COR-L47 (cell line): Measurements from ENCODE around the gene TUBGCP3.
"Not testable (repeated sequence)": the region's sequence is repeated elsewhere in the genome, so short reads cannot be mapped to it uniquely, and the experiment has no call there.

Experiments used
- DNase-seq: peaks from one replicate; lab custom pipeline; 2025; lab: John Stamatoyannopoulos, UW

TUBGCP3 gene, protein sequence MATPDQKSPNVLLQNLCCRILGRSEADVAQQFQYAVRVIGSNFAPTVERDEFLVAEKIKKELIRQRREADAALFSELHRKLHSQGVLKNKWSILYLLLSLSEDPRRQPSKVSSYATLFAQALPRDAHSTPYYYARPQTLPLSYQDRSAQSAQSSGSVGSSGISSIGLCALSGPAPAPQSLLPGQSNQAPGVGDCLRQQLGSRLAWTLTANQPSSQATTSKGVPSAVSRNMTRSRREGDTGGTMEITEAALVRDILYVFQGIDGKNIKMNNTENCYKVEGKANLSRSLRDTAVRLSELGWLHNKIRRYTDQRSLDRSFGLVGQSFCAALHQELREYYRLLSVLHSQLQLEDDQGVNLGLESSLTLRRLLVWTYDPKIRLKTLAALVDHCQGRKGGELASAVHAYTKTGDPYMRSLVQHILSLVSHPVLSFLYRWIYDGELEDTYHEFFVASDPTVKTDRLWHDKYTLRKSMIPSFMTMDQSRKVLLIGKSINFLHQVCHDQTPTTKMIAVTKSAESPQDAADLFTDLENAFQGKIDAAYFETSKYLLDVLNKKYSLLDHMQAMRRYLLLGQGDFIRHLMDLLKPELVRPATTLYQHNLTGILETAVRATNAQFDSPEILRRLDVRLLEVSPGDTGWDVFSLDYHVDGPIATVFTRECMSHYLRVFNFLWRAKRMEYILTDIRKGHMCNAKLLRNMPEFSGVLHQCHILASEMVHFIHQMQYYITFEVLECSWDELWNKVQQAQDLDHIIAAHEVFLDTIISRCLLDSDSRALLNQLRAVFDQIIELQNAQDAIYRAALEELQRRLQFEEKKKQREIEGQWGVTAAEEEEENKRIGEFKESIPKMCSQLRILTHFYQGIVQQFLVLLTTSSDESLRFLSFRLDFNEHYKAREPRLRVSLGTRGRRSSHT

DNA sequence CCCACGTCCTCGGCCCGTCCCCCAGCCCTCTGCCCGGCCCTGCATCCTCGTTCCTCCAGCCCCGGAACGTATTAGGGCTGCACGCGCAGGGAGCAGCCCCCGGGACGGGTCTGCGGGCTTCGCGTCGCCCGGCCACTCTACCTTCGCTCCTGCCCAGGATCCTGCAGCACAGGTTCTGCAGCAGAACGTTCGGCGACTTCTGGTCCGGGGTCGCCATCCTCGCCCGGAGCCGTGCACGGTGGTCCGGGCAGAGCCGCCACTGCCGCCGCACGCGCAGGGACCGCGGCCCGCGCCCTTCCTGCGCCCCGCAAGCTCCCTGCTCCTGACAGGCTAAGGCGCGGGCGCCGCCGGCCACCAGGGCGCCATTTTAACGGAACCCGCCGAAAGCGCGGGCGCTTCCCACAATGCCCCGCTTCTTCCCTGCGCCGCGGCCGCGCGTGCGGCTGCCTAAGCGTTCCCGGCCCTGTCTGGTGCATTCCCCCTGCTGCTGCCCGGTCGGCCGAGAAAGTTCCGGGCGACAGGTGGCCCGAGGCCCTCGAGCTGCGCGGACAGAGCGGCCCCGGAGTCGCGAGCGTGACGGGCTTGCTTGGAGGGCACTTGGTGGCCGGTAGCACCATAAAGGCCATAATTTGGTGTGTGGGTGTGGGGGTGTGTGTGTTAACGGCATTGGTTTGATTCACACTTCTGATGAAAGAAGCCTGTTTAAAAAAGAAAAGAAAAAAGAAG lies at the start of gene TUBGCP3:
TUBGCP3 (minus strand) TSS at position 390 of the 726 bp plus-strand sequence; CDS start at position 217, 173 bp downstream.
- DNase-seq, result peak; percentile 96

DNA sequence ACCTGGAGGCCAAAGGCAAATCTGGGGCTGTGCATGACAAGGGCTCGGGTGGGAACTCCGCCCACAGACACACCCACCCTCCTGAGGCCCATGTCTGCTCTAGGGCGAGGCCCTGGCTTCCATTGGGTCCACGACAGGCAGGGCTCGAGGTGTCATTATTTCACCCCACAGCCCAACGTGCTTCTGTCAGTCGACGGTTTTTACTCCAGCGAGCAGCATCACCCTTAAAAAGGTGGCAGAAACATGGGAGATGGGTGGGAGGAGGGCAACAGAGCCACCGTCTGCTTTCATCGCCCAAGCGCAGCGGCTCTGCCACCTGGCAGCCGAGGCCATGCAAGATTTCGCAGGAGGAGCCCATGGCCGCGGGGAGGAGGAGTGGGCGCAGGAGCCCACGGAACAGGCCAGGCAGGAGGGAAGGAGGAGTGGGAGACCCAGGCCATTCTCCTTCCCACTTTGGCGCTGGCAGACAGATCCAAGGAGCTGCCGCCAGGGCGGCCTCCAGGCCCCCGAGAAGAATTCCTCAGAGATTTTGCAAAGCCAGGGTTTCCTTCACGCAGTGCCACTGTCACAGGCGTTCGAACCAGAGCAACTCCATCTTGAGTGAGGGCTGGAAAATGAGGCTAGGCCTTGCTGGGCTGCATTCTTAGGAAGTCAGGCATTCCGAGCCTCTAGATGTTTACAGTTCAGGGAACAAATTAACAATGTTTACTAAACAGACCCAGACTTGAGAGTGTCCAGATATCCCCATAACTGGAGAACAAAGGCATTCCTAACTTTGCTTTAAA lies 49.3 kb upstream of the TUBGCP3 start:
- DNase-seq, result no peak

DNA sequence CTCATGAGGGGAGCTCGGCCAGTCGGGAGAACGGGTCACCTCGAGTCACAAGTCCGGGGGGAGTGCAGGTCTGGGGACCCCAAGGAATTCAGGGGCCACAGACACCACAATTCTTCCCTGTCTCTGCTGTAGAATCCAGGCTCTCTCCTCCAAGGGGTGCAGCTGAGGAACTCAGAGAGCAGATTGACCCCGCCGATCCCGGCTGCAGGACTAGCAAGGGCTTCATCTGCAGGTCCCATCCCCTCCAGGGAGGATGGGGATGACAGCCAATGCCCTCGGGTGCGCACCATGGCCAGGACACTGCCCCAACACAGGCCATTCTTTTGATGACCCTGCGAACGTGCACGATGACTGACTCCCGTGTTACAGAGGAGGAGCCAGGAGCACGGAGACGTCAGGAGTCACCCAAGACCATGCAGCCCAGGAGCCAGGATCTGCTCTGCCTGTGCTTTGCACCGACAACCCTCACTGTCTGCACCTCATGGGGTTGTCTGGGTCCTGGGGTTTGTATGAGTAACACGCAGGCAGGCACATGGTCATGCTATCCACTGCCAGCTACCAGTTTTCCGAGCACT lies 48.5 kb upstream of the TUBGCP3 start:
- no peak for DNase-seq

- no peak for DNase-seq
These were observed 47.4 kb upstream of the TUBGCP3 start for GRCh38 chr13:112635323-112635722.

DNA sequence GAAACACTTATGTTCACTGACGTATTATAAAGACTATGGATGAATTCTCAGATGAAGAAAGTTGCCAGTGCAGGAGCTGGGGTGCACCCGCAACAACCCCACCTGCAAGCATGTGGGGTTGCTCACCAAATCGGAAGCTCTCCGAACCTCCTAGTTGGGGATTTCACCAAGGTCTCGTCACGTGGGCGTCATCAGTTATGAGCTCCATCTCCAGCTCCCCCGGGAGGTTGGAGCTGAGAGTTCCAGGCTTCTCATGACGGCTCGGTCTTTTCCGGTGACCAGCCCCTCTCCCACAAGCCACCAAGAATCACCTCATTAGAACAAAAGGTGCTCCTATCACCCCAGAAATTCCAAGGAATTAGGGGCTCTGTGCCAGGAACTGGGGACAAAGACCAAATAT lies 46.1 kb upstream of the TUBGCP3 start:
- DNase-seq, result no peak

DNA sequence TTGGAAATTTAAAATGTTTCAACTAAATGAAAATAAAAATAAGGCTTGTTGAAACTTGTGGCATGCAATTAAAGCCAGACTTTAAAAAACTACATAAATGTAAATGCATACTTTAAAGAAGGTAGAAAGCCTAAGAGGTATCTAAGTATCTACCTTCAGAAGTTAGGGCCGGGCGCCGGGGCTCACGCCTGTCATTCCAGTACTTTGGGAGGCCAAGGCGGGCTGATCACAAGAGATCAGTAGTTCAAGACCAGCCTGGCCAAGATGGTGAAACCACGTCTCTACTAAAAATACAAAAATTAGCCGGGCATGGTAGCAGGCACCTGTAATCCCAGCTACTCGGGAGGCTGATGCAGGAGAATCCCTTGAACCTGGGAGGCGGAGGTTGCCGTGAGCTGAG lies 42.3 kb upstream of the TUBGCP3 start:
- not testable (repeated sequence) for DNase-seq

DNA sequence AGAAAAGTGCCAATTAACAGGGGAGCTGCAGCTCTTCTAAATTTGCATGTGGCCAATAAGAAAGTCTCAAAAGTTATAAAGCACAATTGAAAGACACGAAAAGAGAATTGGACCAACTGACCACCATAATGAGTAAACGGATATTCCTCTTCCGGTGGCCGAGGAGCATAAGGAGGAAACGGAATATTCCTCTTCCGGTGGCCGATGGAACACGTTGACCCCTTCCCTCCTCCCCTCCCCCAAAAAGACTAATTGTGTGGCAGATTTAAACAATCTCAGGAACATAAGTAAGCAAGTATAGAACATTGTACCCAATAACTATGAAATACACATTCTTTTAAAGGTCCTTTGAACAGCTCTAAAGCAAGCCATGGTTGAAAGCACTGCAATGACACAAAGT lies 41.2 kb upstream of the TUBGCP3 start:
- no peak for DNase-seq

DNA sequence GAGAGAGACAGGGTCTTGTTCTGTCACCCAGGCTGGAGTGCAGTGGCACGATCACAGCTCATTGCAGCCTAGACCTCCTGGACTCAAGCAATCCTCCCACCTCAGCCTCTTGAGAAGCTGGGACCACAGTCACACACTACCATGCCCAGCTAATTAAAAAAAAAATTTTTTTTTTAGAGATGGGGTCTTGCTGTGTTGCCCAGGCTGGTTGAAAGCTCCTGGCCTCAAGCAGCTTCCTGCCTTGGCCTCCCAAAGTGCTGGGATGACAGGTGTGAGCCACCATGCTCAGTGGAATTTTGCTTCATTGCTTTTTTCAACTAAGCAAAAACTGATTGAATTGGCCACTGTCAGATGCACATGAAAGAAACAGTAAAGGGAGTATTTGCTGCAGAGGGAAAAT lies 39.7 kb upstream of the TUBGCP3 start:
- not testable (repeated sequence) for DNase-seq

DNA sequence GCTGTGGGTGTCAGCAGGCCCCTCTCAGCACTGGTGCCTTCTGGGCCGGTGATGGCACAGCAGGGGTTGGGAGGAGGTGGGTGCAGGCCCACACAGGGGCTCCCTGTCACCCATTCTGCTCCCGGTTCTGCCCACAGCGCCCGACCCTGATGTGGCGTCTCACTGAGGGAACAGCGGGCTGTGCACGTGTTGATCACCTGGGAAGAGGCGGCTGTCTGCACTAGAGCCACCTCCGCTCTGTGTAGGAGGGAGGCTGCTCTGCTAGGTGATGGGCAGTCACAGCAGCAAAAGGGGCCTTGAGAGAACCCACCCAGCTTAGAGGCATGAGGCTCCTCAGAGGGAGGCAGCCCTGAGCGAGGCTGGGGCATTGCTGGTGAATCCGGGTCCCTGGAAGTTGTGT lies 39.2 kb upstream of the TUBGCP3 start:
- no peak for DNase-seq

GRCh38 chr13:112626761-112627160 lies 38.8 kb upstream of the TUBGCP3 start:
- DNase-seq, result no peak

DNA sequence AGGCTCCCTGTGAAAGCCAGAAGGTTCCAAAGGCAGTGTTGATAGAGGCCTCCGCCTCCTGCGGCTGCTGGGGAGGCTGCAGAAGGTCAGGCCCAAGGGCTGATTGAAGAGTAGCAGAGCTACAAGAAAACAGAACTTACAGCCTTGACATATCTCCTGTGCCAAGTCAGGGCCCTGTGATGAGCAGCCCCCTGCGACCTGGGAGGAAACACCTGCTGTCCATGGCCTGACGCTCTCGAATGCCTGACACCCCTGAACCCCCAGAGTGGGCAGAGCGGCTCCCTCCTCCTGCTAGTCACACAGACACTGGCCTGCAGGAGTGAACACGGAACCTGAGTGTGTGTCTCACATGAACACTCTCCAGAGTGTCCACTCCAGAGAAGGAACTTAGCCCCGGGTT lies 38.2 kb upstream of the TUBGCP3 start:
- no peak for DNase-seq

- no peak for DNase-seq
These were observed 37.7 kb upstream of the TUBGCP3 start for GRCh38 chr13:112625698-112626097.

DNA sequence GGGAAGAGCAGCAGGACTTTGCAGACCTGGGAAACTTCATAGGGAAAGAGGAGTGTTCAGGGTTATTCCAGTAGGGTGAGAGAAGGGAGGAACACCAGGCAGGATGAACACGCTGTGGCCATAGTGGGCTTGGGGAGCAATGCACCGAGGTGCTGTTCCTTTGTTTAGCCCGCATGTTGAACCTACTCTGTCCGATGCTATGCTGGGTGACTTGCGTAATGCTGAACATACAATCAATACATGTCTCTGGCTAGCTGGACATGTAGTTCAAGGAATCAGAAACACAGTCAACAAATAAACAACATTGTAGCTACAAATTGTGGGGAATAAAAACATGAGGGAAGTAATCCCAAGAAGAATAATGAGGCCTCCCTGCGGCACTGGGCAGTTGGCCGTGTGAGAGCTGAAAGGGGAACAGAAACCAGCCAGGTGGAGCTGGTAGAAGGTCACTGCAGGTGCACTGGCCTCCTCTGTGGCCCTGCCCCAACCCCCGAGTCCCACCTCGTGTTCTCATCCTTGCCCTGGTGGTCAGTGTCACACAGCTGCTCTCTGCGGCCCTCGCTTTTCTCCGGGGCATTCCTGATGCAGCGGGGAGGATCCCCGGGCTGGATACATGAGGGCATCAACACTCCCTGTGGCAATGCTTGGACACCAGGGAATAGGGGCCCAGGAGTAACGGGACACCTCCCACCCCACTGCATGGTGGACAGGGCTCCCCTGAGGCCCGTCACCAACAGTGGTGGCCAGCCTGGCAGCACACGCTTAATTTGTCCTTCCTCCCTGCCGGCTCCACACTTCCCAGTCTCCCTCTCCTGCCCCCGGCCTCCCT lies 36.9 kb upstream of the TUBGCP3 start:
- DNase-seq, result no peak

DNA sequence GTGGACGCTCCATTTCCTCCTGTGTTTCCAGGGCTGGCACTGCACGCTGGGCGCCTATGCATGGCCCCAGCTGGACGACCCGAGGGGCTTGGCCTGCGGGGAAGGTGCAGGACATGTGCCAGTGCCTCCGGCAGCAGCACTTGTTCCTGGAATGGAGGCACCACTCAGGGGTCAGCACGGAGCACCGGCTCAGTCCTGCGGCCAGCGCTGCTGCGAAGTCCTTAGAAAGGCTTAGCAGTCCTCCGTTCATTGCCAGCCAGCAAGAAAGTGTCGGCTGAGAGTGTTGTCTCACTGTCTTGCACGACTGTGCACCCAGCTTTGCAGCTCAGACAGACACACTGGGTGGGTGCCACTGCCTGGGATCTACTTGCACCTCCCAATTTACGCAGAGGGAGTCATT lies 36.1 kb upstream of the TUBGCP3 start:
- DNase-seq, result no peak

GRCh38 chr13:112623051-112623711 lies 35.2 kb upstream of the TUBGCP3 start:
- no peak for DNase-seq

DNA sequence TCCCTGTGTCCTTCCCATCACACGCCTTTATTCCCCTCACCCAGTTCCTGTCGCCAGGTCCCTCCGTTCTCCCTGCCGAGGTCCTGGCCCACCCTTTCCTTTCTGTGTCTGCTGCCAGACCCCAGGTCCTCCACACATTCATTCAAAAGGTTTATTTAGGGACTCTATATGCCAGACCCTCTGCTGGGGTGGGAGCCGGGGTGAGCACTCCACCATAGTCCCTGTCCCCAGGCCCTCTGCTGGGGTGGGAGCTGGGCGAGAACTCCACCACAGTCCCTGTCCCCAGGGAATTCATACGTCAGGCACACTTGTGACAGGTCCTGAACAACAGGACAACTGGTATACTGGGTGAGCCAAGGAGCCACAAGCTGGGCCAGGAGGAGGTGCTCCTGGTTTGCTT lies 34.4 kb upstream of the TUBGCP3 start:
- no peak for DNase-seq

GRCh38 chr13:112619730-112620631 lies 32.0 kb upstream of the TUBGCP3 start:
- peak; percentile 98 for DNase-seq

DNA sequence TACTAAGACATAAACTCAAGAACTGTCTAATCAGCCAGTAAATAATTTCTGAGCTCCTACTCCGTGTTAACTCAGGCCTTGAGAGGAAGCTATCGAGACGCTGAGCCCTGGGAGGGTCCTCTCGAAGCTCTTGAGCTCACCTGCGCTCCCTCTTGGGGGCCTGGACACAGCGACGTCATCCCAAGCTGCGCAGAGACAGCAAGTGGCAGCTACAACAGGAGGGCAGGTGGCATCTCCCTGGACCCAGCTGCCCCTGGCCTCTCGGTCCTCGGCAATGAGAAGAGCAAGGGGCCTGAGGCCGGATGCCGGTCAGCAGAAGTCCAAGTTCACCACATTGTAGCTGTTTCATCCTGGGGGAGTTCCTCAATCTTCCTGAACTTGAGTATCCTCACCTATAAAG lies 30.5 kb upstream of the TUBGCP3 start:
- no peak for DNase-seq
